Glutamatergic neuron (in vitro differentiated cells): ENCODE measurements around the gene IL1F10. TPM values are rescaled to one million over a fixed set of nuclear protein-coding genes. Genes with fewer than 3 reads are reported as not detected.

Experiments
- DNase-seq: peaks from one replicate; pipeline ENCODE4 v3.0.0; 2022
- H3K27ac Mint-ChIP-seq: one replicate; pipeline ENCODE4 v1.8.0; 2020; ENCODE audit warnings: mild to moderate bottlenecking, mixed read lengths, inconsistent platforms; ENCODE audit not compliant: unreplicated experiment
- H3K27me3 Mint-ChIP-seq: one replicate; pipeline ENCODE4 v1.8.0; 2020; ENCODE audit warnings: mild to moderate bottlenecking, moderate library complexity, mixed read lengths, inconsistent platforms; ENCODE audit not compliant: unreplicated experiment
- H3K36me3 Mint-ChIP-seq: one replicate; pipeline ENCODE4 v1.8.0; 2020; ENCODE audit warnings: mild to moderate bottlenecking, mixed read lengths, inconsistent platforms; ENCODE audit not compliant: unreplicated experiment
- H3K4me1 Mint-ChIP-seq: one replicate; pipeline ENCODE4 v1.8.0; 2020; ENCODE audit warnings: mild to moderate bottlenecking, low read depth, mixed read lengths, inconsistent platforms; ENCODE audit not compliant: unreplicated experiment
- H3K4me3 Mint-ChIP-seq: one replicate; pipeline ENCODE4 v1.8.0; 2020; ENCODE audit warnings: mild to moderate bottlenecking, mixed read lengths, inconsistent platforms; ENCODE audit not compliant: unreplicated experiment
- H3K9me3 Mint-ChIP-seq: one replicate; pipeline ENCODE4 v1.8.0; 2020; ENCODE audit warnings: mild to moderate bottlenecking, moderate library complexity, mixed read lengths, inconsistent platforms; ENCODE audit not compliant: unreplicated experiment
- total RNA-seq: library from RNA; stranded (reverse); fragmentation: NEBNext Ultra II Directional; extraction: Animal tissue kit (Norgen Biotek cat#: 25700); gene quantifications from one replicate; pipeline ENCODE4 v1.2.1, GENCODE V29; 2021; ENCODE audit not compliant: unreplicated experiment
- TF ChIP-seq, protein P1 (sequence below): fragments of 200-600 bp; sonication (generic); IDR thresholded peaks from one replicate; pipeline ENCODE4 v1.5.0; 2021; ENCODE audit not compliant: partially characterized antibody, unreplicated experiment

The IL1F10 gene
- total RNA-seq, 1 donor from 2014 or later = not detected

DNA sequence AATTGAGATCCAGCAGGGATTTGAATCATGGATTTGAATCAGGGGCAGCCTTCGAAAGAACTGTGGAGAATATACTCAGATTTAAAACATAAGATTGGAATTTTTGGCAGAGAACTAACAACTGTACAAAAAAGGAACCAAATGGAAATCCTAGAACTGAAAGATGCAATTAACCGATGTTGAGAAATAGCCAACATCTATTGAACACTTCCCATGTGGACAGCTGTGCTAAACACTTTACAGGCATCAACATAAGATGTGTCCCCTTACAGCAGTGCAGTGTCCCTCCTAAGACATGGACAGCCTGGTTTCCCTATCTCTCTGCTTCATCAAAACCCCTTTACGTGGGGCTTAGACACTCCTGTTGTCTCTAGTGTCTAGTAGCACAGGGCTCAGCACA, 56.0 kb downstream of the IL1F10 start:
- Mint-ChIP-seq H3K27ac (no peak overlapping the region), H3K4me3 (no peak overlapping the region), H3K9me3 (no peaks in the 10 kb centered on the region), H3K36me3 (no peaks in the 10 kb centered on the region), H3K4me1 (no peaks in the 10 kb centered on the region), H3K27me3 (peaks cover 3% of the 10 kb centered on the region)
- DNase-seq = no peak
- TF ChIP-seq, protein P1, sequence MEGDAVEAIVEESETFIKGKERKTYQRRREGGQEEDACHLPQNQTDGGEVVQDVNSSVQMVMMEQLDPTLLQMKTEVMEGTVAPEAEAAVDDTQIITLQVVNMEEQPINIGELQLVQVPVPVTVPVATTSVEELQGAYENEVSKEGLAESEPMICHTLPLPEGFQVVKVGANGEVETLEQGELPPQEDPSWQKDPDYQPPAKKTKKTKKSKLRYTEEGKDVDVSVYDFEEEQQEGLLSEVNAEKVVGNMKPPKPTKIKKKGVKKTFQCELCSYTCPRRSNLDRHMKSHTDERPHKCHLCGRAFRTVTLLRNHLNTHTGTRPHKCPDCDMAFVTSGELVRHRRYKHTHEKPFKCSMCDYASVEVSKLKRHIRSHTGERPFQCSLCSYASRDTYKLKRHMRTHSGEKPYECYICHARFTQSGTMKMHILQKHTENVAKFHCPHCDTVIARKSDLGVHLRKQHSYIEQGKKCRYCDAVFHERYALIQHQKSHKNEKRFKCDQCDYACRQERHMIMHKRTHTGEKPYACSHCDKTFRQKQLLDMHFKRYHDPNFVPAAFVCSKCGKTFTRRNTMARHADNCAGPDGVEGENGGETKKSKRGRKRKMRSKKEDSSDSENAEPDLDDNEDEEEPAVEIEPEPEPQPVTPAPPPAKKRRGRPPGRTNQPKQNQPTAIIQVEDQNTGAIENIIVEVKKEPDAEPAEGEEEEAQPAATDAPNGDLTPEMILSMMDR = no peak

DNA sequence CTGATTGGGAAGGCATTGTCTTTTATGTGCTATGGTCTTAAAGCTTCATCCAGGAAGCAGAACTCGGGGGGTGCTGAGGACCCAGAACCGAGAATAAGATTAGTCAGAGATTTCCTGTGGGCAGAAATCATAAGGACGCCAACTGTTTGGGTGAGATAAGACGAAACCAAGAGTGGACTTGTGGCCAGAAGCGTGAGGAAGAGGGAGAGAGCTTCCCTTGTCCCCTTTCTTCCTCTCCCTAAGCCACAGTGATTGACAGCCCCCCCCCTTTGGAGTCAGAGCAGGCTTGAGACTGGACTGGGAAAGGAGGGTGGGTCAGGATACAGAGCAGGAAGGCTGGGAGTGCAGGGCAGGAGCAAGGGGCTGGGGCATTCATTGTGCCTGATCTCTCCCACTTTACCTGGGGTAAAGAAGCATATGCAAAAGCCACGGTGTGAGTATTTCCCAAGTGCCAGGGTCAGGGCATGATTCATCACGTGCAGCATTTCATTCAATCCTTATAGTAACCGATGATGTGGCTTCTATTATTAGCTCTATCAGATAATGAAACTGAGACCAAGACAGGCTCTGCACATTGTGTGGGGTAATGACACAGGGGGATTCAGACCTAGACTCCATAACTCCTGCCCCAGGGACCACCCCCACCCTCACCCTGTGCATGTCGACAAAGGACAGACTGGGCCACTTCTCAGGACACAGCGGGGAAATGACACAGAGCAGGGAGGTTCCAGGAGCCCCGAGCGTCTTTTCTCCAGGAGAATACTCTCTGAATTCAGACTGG, 56.6 kb downstream of the IL1F10 start:
- Mint-ChIP-seq H3K27ac (no peak overlapping the region), H3K9me3 (no peaks in the 10 kb centered on the region), H3K36me3 (no peaks in the 10 kb centered on the region), H3K4me3 (no peak overlapping the region), H3K4me1 (no peaks in the 10 kb centered on the region), H3K27me3 (peaks cover 3% of the 10 kb centered on the region)
- TF ChIP-seq, protein P1 = no peak
- no peak for DNase-seq

Other genes starting within 250 kb of the IL1F10 start
- gene IL1B, start 231.2 kb upstream of the IL1F10 start, total RNA-seq = not detected
- gene IL37, start 156.8 kb upstream of the IL1F10 start, total RNA-seq = not detected
- gene IL36G, start 90.0 kb upstream of the IL1F10 start, total RNA-seq = not detected
- gene IL36A, start 62.5 kb upstream of the IL1F10 start, total RNA-seq = not detected
- not detected for gene IL36B, start 15.1 kb upstream of the IL1F10 start, total RNA-seq
- not detected for gene IL36RN, start 8.8 kb upstream of the IL1F10 start, total RNA-seq
- not detected for gene IL1RN, start 59.6 kb downstream of the IL1F10 start, total RNA-seq
- 1.2 TPM for gene PSD4, start 106.0 kb downstream of the IL1F10 start, total RNA-seq
- 1.4 TPM for gene PAX8, start 211.0 kb downstream of the IL1F10 start, total RNA-seq